ENCODE results near the gene MORN1.

The MORN1 gene

GRCh38 chr1:2350911-2351655, 40.3 kb downstream of the MORN1 start:
- DNase-seq (ENCODE audit: low read depth), result no peak

- DNase-seq (ENCODE audit: low read depth), result no peak
Observed at GRCh38 chr1:2350501-2350900, 40.9 kb downstream of the MORN1 start.

- no peak for DNase-seq (ENCODE audit: low read depth)
Observed at GRCh38 chr1:2349806-2350205, 41.5 kb downstream of the MORN1 start.

- no peak for DNase-seq (ENCODE audit: low read depth)
Observed at GRCh38 chr1:2348346-2349325, 42.7 kb downstream of the MORN1 start.

- no peak for DNase-seq (ENCODE audit: low read depth)
Observed at GRCh38 chr1:2347896-2348295, 43.5 kb downstream of the MORN1 start.

- no peak for DNase-seq (ENCODE audit: low read depth)
Observed at GRCh38 chr1:2347409-2347785, 44.0 kb downstream of the MORN1 start.

GRCh38 chr1:2346691-2347408, 44.5 kb downstream of the MORN1 start:
- no peak for DNase-seq (ENCODE audit: low read depth)

GRCh38 chr1:2345297-2346075, 45.9 kb downstream of the MORN1 start:
- no peak for DNase-seq (ENCODE audit: low read depth)

GRCh38 chr1:2344744-2345296, 46.5 kb downstream of the MORN1 start:
- no peak for DNase-seq (ENCODE audit: low read depth)

GRCh38 chr1:2344121-2344681, 47.2 kb downstream of the MORN1 start:
- DNase-seq (ENCODE audit: low read depth), result no peak

- no peak for DNase-seq (ENCODE audit: low read depth)
Observed at GRCh38 chr1:2343023-2343935, 48.1 kb downstream of the MORN1 start.

GRCh38 chr1:2342384-2343022, 48.9 kb downstream of the MORN1 start:
- no peak for DNase-seq (ENCODE audit: low read depth)

- no peak for DNase-seq (ENCODE audit: low read depth)
Observed at GRCh38 chr1:2341706-2342383, 49.5 kb downstream of the MORN1 start.

- no peak for DNase-seq (ENCODE audit: low read depth)
Observed at GRCh38 chr1:2340918-2341254, 50.5 kb downstream of the MORN1 start.

- no peak for DNase-seq (ENCODE audit: low read depth)
Observed at GRCh38 chr1:2340086-2340917, 51.1 kb downstream of the MORN1 start.

- DNase-seq (ENCODE audit: low read depth), result no peak
Observed at GRCh38 chr1:2339206-2340085, 51.9 kb downstream of the MORN1 start.

GRCh38 chr1:2337501-2337900, 53.9 kb downstream of the MORN1 start:
- no peak for DNase-seq (ENCODE audit: low read depth)
